Measurements from ENCODE around the gene MAP6.
A peak's percentile ranks its signal among the peaks of the same experiment; 100 is the strongest.
"Not testable (repeated sequence)": the region's sequence is repeated elsewhere in the genome, so short reads cannot be mapped to it uniquely, and the experiment has no call there.

The MAP6 gene

GRCh38 chr11:75588051-75588481 is 80.8 kb downstream of the MAP6 start:
- H3K4me3 ChIP-seq (ENCODE audit: low read depth, low read length), result no peak overlapping the region
- no peak for DNase-seq (ENCODE audit: low read depth)
- TF ChIP-seq CTCF (conservative IDR thresholded peaks at IDR 0.05; ENCODE audit: low read depth, low read length), result no peak

- DNase-seq (ENCODE audit: low read depth), result no peak
- H3K4me3 ChIP-seq (ENCODE audit: low read depth, low read length), result no peak overlapping the region
- TF ChIP-seq CTCF (conservative IDR thresholded peaks at IDR 0.05; ENCODE audit: low read depth, low read length), result no peak
These were observed 82.4 kb downstream of the MAP6 start for GRCh38 chr11:75586395-75586794.

- no peak for TF ChIP-seq CTCF (conservative IDR thresholded peaks at IDR 0.05; ENCODE audit: low read depth, low read length)
- DNase-seq (ENCODE audit: low read depth), result no peak
- H3K4me3 ChIP-seq (ENCODE audit: low read depth, low read length), result no peak overlapping the region
These were observed 83.6 kb downstream of the MAP6 start for GRCh38 chr11:75585293-75585670.

- H3K4me3 ChIP-seq (ENCODE audit: low read depth, low read length); DNase-seq (ENCODE audit: low read depth): not testable (repeated sequence)
These were observed 84.1 kb downstream of the MAP6 start for GRCh38 chr11:75584659-75585292.

- peak; percentile 85 for DNase-seq (ENCODE audit: low read depth)
These were observed 84.8 kb downstream of the MAP6 start for GRCh38 chr11:75583718-75584658.

GRCh38 chr11:75582895-75583717 is 85.7 kb downstream of the MAP6 start:
- TF ChIP-seq CTCF (conservative IDR thresholded peaks at IDR 0.05; ENCODE audit: low read depth, low read length), result no peak
- H3K4me3 ChIP-seq (ENCODE audit: low read depth, low read length), result peak overlapping the region; percentile 77
- peak; percentile 79 for DNase-seq (ENCODE audit: low read depth)

More at GRCh38 chr11:75583718-75584658, 84.8 kb downstream of the MAP6 start:
- peak overlapping the region; percentile 77 for H3K4me3 ChIP-seq (ENCODE audit: low read depth, low read length)
- TF ChIP-seq CTCF (conservative IDR thresholded peaks at IDR 0.05; ENCODE audit: low read depth, low read length), result no peak

GRCh38 chr11:75582506-75582894 is 86.3 kb downstream of the MAP6 start:
- no peak for DNase-seq (ENCODE audit: low read depth)
- TF ChIP-seq CTCF (conservative IDR thresholded peaks at IDR 0.05; ENCODE audit: low read depth, low read length), result no peak
- peak overlapping the region; percentile 77 for H3K4me3 ChIP-seq (ENCODE audit: low read depth, low read length)

Data from choroid plexus epithelial cell (primary cell).